Skeletal muscle tissue (tissue), 4 donors: Measurements from ENCODE around the gene UST. TPM values are rescaled to one million over a fixed set of nuclear protein-coding genes. Genes with fewer than 3 reads are reported as not detected.
"Not testable (repeated sequence)": the region's sequence is repeated elsewhere in the genome, so short reads cannot be mapped to it uniquely, and the experiment has no call there.

Experiments
- H3K27ac ChIP-seq: one replicate; pipeline ENCODE4 v1.7.0; 2013; ENCODE audit warnings: mild to moderate bottlenecking, low read depth, low read length, inconsistent platforms
- H3K27me3 ChIP-seq, 3 donors: one replicate each; pipeline ENCODE4 v1.7.0; 2013; ENCODE audit warnings: low read length in 3 of 3; ENCODE audit not compliant: control insufficient read depth in 3 of 3, insufficient read depth in 3 of 3
- H3K36me3 ChIP-seq, 3 donors: one replicate each; pipeline ENCODE4 v1.7.0; 2013; ENCODE audit warnings: low read length in 3 of 3; ENCODE audit not compliant: control insufficient read depth in 3 of 3, insufficient read depth in 3 of 3
- H3K4me1 ChIP-seq, 3 donors: one replicate each; pipeline ENCODE4 v1.7.0; 2013; ENCODE audit warnings: low read length in 3 of 3, mild to moderate bottlenecking in 3 of 3; ENCODE audit not compliant: control insufficient read depth in 3 of 3, insufficient read depth in 3 of 3
- H3K4me3 ChIP-seq, 3 donors: one replicate each; pipeline ENCODE4 v1.7.0; 2013; ENCODE audit warnings: low read length in 3 of 3
- H3K9ac ChIP-seq, 3 donors: one replicate each; pipeline ENCODE4 v1.7.0; 2013; ENCODE audit warnings: low read length in 3 of 3, mild to moderate bottlenecking in 3 of 3, moderate library complexity in 2 of 3, low read depth in 1 of 3
- H3K9me3 ChIP-seq, 3 donors: one replicate each; pipeline ENCODE4 v1.7.0; 2013; ENCODE audit warnings: low read length in 3 of 3; ENCODE audit not compliant: control insufficient read depth in 3 of 3
- total RNA-seq: library from RNA; depleted of rRNA; stranded (reverse); fragments of >200 nt; gene quantifications from one replicate; pipeline ENCODE4 v1.2.3, GENCODE V29; 2014
- donor health status: Osteomylitis.

Gene UST
- total RNA-seq, 1 donor from 2014 or later = 14.6 TPM

DNA sequence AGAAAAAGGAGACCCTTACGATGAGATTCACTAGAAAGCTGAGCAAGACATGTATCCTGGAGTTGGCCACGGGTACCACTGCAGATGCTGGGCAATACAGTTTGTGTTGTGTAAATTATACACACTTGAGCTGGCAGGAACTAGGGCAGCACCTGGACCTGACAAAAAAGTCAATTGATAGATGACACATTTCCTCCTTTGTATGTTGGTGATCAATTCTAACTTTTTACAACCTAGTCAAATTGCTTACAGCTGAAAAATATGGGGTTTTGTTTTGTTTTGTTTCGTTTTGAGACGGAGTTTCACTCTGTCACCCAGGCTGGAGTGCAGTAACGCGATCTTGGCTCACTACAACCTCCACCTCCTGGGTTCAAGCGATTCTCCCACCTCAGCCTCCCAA is 108.9 kb downstream of the UST start:
- H3K4me1 ChIP-seq = no peaks in the 10 kb centered on the region
- H3K9ac ChIP-seq = no peak overlapping the region
- H3K4me3 ChIP-seq = no peak overlapping the region

DNA sequence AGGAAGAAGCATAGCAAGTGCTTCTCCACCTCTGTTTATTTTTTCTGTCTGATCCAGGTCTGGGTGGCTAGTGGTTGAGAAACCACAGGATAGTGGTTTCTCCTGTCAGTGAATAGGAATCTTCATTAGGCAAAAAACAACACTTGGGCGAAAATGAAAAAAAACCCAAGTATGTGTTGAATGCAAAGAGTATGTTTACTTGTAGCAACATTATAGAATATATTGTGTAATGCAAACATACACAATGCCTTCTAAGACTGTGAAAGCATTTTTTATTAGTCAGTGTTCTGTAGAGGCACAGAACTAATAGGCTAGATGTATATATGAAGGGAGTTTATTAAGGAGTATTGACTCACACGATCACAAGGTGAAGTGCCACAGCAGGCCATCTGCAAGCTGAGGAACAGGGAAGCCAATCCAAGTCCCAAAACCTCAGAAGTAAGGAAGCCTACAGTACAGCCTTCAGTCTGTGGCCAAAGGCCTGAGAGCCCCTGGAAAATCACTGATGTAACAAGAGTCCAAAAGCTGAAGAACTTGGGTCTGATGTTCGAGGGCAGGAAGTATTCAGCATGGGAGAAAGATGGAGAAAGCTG is 111.1 kb downstream of the UST start:
- Histone ChIP-seq H3K36me3 (no peaks in the 10 kb centered on the region), H3K4me3 (no peak overlapping the region), H3K9me3 (no peaks in the 10 kb centered on the region)

More for the DNA sequence above, 108.9 kb downstream of the UST start:
- H3K36me3 ChIP-seq = no peaks in the 10 kb centered on the region
- H3K27ac ChIP-seq = no peak overlapping the region
- H3K9me3 ChIP-seq = no peaks in the 10 kb centered on the region
- H3K27me3 ChIP-seq = no peaks in the 10 kb centered on the region

DNA sequence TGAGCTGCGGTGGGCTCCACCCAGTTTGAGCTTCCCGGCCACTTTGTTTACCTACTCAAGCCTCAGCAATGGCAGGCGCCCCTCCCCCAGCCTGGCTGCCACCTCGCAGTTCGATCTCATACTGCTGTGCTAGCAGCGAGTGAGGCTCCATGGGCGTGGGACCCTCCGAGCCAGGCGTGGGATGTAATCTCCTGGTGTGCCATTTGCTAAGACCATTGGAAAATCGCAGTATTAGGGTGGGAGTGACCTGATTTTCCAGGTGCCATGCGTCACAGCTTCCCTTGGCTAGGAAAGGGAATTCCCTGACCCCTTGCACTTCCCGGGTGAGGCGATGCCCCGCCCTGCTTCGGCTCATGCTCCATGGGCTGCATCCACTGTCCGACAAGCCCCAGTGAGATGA is 117.3 kb downstream of the UST start:
- not testable (repeated sequence) for H3K9me3 ChIP-seq, H3K4me1 ChIP-seq, H3K36me3 ChIP-seq, H3K9ac ChIP-seq, H3K27ac ChIP-seq, H3K27me3 ChIP-seq, H3K4me3 ChIP-seq

More for the DNA sequence above, 111.1 kb downstream of the UST start:
- Histone ChIP-seq H3K27me3 (no peaks in the 10 kb centered on the region), H3K27ac (no peak overlapping the region), H3K9ac (no peak overlapping the region), H3K4me1 (no peaks in the 10 kb centered on the region)

DNA sequence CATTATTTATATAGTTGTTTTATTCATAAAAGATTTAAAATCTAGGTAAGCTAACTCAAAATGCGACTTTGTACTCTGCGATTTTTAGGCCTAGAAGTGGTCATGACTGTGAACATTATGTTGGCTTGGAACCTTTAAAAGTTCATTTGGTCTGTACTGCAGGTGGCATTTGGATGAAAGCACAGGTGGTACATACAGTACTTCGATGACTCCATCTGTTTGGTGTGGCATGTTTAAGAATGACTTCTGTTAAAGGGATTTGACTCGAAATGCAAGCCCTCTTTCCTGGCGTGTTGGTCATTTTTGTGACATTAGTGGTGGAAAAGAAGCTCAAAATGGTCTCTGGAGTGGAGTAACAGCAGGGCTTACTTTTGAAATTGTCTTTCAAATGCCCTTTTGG is 118.1 kb downstream of the UST start:
- Histone ChIP-seq H3K27me3 (no peaks in the 10 kb centered on the region), H3K9ac (no peak overlapping the region), H3K4me1 (peaks cover 0 to 3% (median 0%) of the 10 kb centered on the region in 3 donors), H3K27ac (no peak overlapping the region), H3K4me3 (no peak overlapping the region), H3K36me3 (no peaks in the 10 kb centered on the region), H3K9me3 (no peaks in the 10 kb centered on the region)

- Histone ChIP-seq H3K27ac (no peak overlapping the region), H3K4me3 (no peak overlapping the region), H3K27me3 (no peaks in the 10 kb centered on the region), H3K4me1 (peaks cover 0 to 3% (median 0%) of the 10 kb centered on the region in 3 donors), H3K9ac (no peak overlapping the region), H3K36me3 (no peaks in the 10 kb centered on the region), H3K9me3 (no peaks in the 10 kb centered on the region)
Measured at GRCh38 chr6:148866657-148867268, 119.9 kb downstream of the UST start.

GRCh38 chr6:148867862-148868261 is 121.0 kb downstream of the UST start:
- Histone ChIP-seq H3K27ac (no peak overlapping the region), H3K9me3 (no peaks in the 10 kb centered on the region), H3K27me3 (no peaks in the 10 kb centered on the region), H3K4me1 (peaks cover 0 to 3% (median 0%) of the 10 kb centered on the region in 3 donors), H3K36me3 (no peaks in the 10 kb centered on the region), H3K9ac (no peak overlapping the region), H3K4me3 (no peak overlapping the region)

DNA sequence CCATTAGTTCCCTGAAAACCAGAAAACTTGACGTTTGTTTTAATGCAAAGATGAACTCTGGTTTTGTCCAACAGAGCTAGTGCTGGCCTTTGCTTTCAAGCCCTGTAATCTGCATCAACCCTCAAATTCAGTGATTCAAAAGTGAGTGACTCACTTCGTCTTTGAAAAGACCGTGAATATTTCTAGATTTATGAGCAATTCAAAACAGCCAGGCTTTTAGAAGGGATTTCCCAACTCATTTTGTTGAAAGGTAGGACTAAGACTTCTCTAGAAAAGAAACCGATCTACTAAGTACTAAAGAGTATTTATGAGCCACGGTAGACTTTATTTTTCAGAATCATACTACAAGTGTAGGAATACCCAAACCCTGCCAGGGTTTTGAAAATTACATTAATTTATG is 121.5 kb downstream of the UST start:
- Histone ChIP-seq H3K4me3 (no peak overlapping the region), H3K27ac (no peak overlapping the region), H3K27me3 (no peaks in the 10 kb centered on the region), H3K36me3 (no peaks in the 10 kb centered on the region), H3K4me1 (peaks cover 0 to 3% (median 0%) of the 10 kb centered on the region in 3 donors), H3K9ac (no peak overlapping the region), H3K9me3 (no peaks in the 10 kb centered on the region)

DNA sequence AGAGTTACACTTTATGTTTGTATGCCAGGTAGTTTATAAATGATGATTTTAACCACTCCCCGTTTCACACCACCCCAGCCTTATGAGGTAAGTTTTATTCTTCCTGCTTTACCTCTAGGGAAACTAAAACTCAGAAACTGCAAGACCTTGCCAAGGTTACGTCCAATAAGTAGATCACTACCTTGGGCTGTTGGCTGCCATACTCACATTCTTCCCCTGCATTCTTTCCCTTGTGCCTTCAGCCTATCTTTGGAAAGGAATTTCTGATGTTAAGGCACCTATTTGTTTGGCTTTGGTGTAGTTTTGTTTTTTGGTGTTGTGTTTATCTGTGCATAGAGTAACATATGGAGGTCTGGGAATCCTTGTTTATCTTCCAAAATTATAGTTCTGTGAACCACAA is 122.1 kb downstream of the UST start:
- Histone ChIP-seq H3K9ac (no peak overlapping the region), H3K9me3 (no peaks in the 10 kb centered on the region), H3K36me3 (no peaks in the 10 kb centered on the region), H3K4me3 (no peak overlapping the region), H3K27ac (no peak overlapping the region), H3K27me3 (no peaks in the 10 kb centered on the region), H3K4me1 (peaks cover 0 to 3% (median 0%) of the 10 kb centered on the region in 3 donors)

- Histone ChIP-seq H3K4me3 (no peak overlapping the region), H3K9me3 (no peaks in the 10 kb centered on the region), H3K27ac (no peak overlapping the region), H3K36me3 (no peaks in the 10 kb centered on the region), H3K4me1 (peaks cover 0 to 3% (median 0%) of the 10 kb centered on the region in 3 donors), H3K27me3 (no peaks in the 10 kb centered on the region), H3K9ac (no peak overlapping the region)
Measured at GRCh38 chr6:148869585-148869984, 122.8 kb downstream of the UST start.

DNA sequence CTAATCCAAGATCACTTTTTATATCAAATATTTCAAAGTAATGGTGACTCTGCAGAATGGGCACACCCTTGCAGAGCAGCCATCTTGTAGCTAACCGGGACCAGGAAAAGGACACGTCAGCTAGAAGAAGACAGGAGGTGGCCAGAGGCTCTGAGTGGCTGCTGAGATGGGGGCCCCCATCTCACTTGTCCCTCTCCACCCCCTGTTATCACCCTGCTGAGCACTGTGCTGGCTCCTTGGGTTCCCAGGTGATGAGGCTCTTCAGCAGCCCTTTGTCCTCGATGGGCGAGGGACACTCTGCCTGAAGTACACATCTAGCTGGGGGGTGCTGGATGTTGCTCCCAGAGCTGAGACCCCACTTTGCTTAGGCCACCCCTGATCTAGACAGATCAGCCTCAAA is 126.3 kb downstream of the UST start:
- Histone ChIP-seq H3K27me3 (no peaks in the 10 kb centered on the region), H3K36me3 (no peaks in the 10 kb centered on the region), H3K4me3 (no peak overlapping the region), H3K9me3 (no peaks in the 10 kb centered on the region), H3K9ac (no peak overlapping the region), H3K27ac (no peak overlapping the region), H3K4me1 (peaks cover 0 to 3% (median 0%) of the 10 kb centered on the region in 3 donors)
